AG10803 (cell line): ENCODE measurements around the gene EVL.

ENCODE experiments used
- DNase-seq: peaks from one replicate; pipeline ENCODE4 v3.0.0; 2010; ENCODE audit warnings: low read depth
- H3K4me3 ChIP-seq: 2 replicates; pipeline ENCODE4 v1.5.1; 2011; ENCODE audit warnings: mild to moderate bottlenecking, low read length, control low read depth
- TF ChIP-seq, protein P1 (sequence below): conservative IDR thresholded peaks from 2 replicates; pipeline ENCODE4 v1.5.1; 2011; ENCODE audit warnings: mild to moderate bottlenecking, low read length, control low read depth, inconsistent platforms

The EVL gene

GRCh38 chr14:100142073-100143040, 77.1 kb downstream of the EVL start:
- TF ChIP-seq, protein P1, sequence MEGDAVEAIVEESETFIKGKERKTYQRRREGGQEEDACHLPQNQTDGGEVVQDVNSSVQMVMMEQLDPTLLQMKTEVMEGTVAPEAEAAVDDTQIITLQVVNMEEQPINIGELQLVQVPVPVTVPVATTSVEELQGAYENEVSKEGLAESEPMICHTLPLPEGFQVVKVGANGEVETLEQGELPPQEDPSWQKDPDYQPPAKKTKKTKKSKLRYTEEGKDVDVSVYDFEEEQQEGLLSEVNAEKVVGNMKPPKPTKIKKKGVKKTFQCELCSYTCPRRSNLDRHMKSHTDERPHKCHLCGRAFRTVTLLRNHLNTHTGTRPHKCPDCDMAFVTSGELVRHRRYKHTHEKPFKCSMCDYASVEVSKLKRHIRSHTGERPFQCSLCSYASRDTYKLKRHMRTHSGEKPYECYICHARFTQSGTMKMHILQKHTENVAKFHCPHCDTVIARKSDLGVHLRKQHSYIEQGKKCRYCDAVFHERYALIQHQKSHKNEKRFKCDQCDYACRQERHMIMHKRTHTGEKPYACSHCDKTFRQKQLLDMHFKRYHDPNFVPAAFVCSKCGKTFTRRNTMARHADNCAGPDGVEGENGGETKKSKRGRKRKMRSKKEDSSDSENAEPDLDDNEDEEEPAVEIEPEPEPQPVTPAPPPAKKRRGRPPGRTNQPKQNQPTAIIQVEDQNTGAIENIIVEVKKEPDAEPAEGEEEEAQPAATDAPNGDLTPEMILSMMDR, result no peak
- H3K4me3 ChIP-seq, result no peak overlapping the region

GRCh38 chr14:100143523-100143922, 78.3 kb downstream of the EVL start:
- no peak overlapping the region for H3K4me3 ChIP-seq
- TF ChIP-seq, protein P1, result no peak
- no peak for DNase-seq

More at GRCh38 chr14:100142073-100143040, 77.1 kb downstream of the EVL start:
- DNase-seq, result no peak

DNA sequence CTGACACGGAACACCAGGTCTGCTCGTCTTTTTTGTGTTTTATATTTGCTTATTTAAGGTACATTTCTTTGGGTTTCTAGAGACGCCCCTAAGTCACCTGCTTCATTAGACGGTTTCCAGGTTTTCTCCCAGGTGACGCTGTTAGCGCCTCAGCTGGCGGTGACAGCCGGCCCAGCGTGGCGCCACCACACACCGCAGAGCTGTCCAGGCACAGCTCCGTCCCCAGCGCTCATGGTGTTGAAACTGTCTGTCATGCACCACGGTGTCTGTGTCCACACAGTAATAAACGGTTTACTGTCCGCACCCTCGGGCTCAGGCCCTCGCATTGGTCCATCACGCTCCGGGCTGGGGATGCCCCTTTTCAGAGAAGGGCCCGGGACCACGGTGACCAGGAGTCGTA, 78.7 kb downstream of the EVL start:
- TF ChIP-seq, protein P1, result no peak
- no peak overlapping the region for H3K4me3 ChIP-seq
- no peak for DNase-seq

- DNase-seq, result no peak
- TF ChIP-seq, protein P1, result no peak
- H3K4me3 ChIP-seq, result no peak overlapping the region
Measured at GRCh38 chr14:100144645-100144995, 79.4 kb downstream of the EVL start.

DNA sequence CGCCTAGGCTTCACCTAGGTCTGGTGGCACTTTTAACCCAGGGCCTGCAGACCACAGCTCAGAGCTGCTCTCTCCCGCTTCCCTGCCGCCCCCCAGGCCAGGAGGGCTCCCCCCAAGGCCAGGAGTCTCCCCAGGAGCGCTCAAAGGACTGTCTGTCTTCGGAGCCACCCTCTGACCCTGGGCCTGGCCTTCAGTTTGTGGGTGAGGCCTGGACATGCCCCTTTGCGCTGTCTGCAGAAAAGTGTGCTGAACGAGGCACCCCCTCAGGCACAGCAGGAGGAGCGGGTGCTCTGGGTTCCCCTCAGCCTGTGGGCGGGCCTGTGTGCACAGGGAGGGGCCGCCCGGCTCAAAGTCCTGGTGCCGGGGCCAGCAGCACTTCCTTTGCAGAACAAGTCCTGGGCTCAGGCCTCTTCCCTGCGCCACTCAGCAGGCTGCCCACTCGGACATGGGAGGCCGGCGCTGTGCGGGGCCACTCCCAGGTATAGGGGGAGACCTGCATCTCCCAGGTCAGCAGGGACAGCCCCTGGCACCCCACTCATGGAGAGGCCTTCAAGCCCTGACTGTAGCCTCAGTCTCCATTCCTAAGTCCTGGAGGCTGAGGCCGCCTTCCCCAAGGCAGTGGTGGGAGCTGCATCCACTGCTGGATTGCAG, 79.9 kb downstream of the EVL start:
- no peak for DNase-seq
- TF ChIP-seq, protein P1, result no peak
- no peak overlapping the region for H3K4me3 ChIP-seq

DNA sequence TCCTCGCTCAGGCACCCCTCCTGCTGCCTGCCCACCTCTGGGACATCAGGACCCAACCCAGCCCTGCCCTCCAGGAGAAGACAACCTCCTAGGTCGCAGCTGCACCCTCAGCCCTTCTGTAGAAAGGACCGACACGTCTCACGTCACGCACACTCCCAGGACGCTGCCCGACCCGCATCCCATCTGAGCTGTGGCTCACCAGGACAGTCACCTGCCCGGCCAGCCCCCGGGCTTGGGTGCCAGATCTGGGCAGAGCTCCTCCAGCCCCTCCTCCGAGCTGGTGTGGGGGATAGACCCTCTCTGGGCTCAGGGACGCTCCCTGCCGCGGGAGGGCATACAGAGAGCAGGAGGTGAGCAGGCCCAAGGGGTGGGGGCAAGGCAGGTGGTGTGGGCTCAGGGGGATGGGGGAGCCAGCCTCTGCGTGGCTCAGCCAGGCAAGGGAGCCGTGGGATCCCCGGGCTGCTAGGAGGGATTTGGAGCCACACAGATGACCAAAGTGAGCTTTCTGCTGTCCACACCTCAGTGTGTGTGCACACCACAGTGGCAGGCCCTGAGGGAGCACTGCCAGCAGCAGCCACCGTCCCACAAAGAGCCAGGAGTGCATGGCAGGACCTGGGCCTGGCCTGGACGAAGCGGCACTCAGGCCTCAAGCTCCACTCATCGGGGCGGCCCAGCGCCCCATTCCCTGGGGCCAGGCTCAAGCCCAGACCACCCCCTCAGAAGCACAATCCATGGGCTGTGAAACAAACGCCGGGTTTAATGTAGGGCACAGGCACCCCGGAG, 80.7 kb downstream of the EVL start:
- TF ChIP-seq, protein P1, result no peak
- H3K4me3 ChIP-seq, result no peak overlapping the region
- DNase-seq, result no peak
